ENCODE results near the gene CDK8.

GRCh38 chr13:26228096-26228495, 25.8 kb upstream of the CDK8 start:
- TF ChIP-seq, protein P1, sequence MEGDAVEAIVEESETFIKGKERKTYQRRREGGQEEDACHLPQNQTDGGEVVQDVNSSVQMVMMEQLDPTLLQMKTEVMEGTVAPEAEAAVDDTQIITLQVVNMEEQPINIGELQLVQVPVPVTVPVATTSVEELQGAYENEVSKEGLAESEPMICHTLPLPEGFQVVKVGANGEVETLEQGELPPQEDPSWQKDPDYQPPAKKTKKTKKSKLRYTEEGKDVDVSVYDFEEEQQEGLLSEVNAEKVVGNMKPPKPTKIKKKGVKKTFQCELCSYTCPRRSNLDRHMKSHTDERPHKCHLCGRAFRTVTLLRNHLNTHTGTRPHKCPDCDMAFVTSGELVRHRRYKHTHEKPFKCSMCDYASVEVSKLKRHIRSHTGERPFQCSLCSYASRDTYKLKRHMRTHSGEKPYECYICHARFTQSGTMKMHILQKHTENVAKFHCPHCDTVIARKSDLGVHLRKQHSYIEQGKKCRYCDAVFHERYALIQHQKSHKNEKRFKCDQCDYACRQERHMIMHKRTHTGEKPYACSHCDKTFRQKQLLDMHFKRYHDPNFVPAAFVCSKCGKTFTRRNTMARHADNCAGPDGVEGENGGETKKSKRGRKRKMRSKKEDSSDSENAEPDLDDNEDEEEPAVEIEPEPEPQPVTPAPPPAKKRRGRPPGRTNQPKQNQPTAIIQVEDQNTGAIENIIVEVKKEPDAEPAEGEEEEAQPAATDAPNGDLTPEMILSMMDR (IDR thresholded peaks at IDR 0.05 in 4 of 5, conservative IDR thresholded peaks at IDR 0.05 in 1 of 5): no peak
- no peak for TF ChIP-seq POLR2A (IDR thresholded peaks at IDR 0.05)
